Measurements from ENCODE around the gene PSORS1C1.

PSORS1C1 gene

GRCh38 chr6:31128093-31128676 is 13.6 kb downstream of the PSORS1C1 start:
- peak; percentile 78 for DNase-seq

GRCh38 chr6:31129130-31129529 is 14.5 kb downstream of the PSORS1C1 start:
- no peak for DNase-seq

GRCh38 chr6:31130751-31131150 is 16.2 kb downstream of the PSORS1C1 start:
- DNase-seq, result no peak

- no peak for DNase-seq
Observed at GRCh38 chr6:31131595-31131994, 17.0 kb downstream of the PSORS1C1 start.

GRCh38 chr6:31132806-31133205 is 18.2 kb downstream of the PSORS1C1 start:
- no peak for DNase-seq

- no peak for DNase-seq
Observed at GRCh38 chr6:31135710-31136109, 21.1 kb downstream of the PSORS1C1 start.

- DNase-seq, result no peak
Observed at GRCh38 chr6:31138982-31139381, 24.4 kb downstream of the PSORS1C1 start, which contains the start of gene PSORS1C2. Gene PSORS1C2 (minus strand): TSS chr6:31139066. CDS start chr6:31139026, 40 bp downstream.

GRCh38 chr6:31139599-31139998 is 25.0 kb downstream of the PSORS1C1 start:
- no peak for DNase-seq

- no peak for DNase-seq
Observed at GRCh38 chr6:31140643-31141042, 26.0 kb downstream of the PSORS1C1 start.

GRCh38 chr6:31142361-31142761 is 27.8 kb downstream of the PSORS1C1 start:
- DNase-seq, result peak; percentile 57

- peak; percentile 43 for DNase-seq
Observed at GRCh38 chr6:31143148-31143547, 28.5 kb downstream of the PSORS1C1 start.

GRCh38 chr6:31144296-31144969 is 29.8 kb downstream of the PSORS1C1 start:
- no peak for DNase-seq

GRCh38 chr6:31144970-31145340 is 30.4 kb downstream of the PSORS1C1 start:
- no peak for DNase-seq

- no peak for DNase-seq
Observed at GRCh38 chr6:31145386-31145785, 30.8 kb downstream of the PSORS1C1 start.

GRCh38 chr6:31149827-31150447 is 35.3 kb downstream of the PSORS1C1 start:
- no peak for DNase-seq

- DNase-seq, result no peak
Observed at GRCh38 chr6:31152781-31153180, 38.2 kb downstream of the PSORS1C1 start.

GRCh38 chr6:31154436-31154835 is 39.8 kb downstream of the PSORS1C1 start:
- no peak for DNase-seq

GRCh38 chr6:31156641-31157040 is 42.0 kb downstream of the PSORS1C1 start:
- DNase-seq, result no peak

- no peak for DNase-seq
Observed at GRCh38 chr6:31157513-31158139, 43.0 kb downstream of the PSORS1C1 start, which contains the start of gene CCHCR1. Gene CCHCR1 (minus strand): TSS chr6:31157802. CDS start chr6:31157600, 202 bp downstream.

GRCh38 chr6:31158140-31158862 is 43.7 kb downstream of the PSORS1C1 start, which contains the start of gene TCF19:
Gene TCF19 (plus strand): TSS chr6:31158589. CDS start chr6:31159470, 881 bp downstream.
- peak; percentile 100 for DNase-seq

- no peak for DNase-seq
Observed at GRCh38 chr6:31158863-31159855, 44.6 kb downstream of the PSORS1C1 start.
